IMR-90 (cell line): ENCODE results near the gene CATSPER3. TPM values are rescaled to one million over a fixed set of nuclear protein-coding genes. Genes with fewer than 3 reads are reported as not detected.

Experiments used
- ATAC-seq: fragments of 200-7000 bp; cut with Tn5 transposase; 2 replicates; pipeline ENCODE4 v1.9.1; 2020; ENCODE audit warnings: low read depth, mild to moderate bottlenecking, moderate library complexity
- BruUV-seq: library from RNA; stranded (reverse); fragments of 400-500 nt; replicated peaks from 2 replicates; lab custom pipeline; 2021; lab: Mats Ljungman, UMichigan
- CTCF ChIA-PET: fragments of 300-600 bp; formaldehyde crosslinking; extraction: SDS; loops from one replicate; lab custom pipeline; 2021; ENCODE audit warnings: antibody characterized with exemption; lab: Yijun Ruan, JAX
- POLR2A ChIA-PET: fragments of 300-600 bp; sonication (Branson Sonifier 250); formaldehyde crosslinking; loops from one replicate; lab custom pipeline; 2022; ENCODE audit warnings: antibody characterized with exemption; ENCODE audit not compliant: unreplicated experiment; lab: Charles Lee
- DNase-seq: peaks from one replicate; pipeline ENCODE4 v3.0.0; 2013
- H2AFZ ChIP-seq: replicated peaks from 2 replicates; pipeline ENCODE3; 2013; ENCODE audit warnings: low read length, mild to moderate bottlenecking; ENCODE audit not compliant: poor library complexity
- H2AK5ac ChIP-seq: 2 replicates; pipeline ENCODE4 v1.6.1; 2013; ENCODE audit warnings: low read depth, low read length, inconsistent platforms
- H2AK9ac ChIP-seq: replicated peaks from 2 replicates; pipeline ENCODE3; 2013; ENCODE audit warnings: mild to moderate bottlenecking, low read depth, low read length, moderate library complexity; ENCODE audit not compliant: poor library complexity
- H2BK120ac ChIP-seq: 2 replicates; pipeline ENCODE4 v1.6.1; 2013; ENCODE audit warnings: low read depth, low read length, inconsistent platforms
- H2BK15ac ChIP-seq: 3 replicates; pipeline ENCODE4 v1.6.1; 2013; ENCODE audit warnings: low read depth, low read length, inconsistent platforms
- H2BK20ac ChIP-seq: 2 replicates; pipeline ENCODE4 v1.6.1; 2013; ENCODE audit warnings: low read depth, mild to moderate bottlenecking, inconsistent platforms, low read length, moderate library complexity
- H2BK5ac ChIP-seq: 2 replicates; pipeline ENCODE4 v1.6.1; 2013; ENCODE audit warnings: mild to moderate bottlenecking, low read depth, low read length, inconsistent platforms; ENCODE audit not compliant: poor library complexity, severe bottlenecking
- H3K14ac ChIP-seq: replicated peaks from 2 replicates; pipeline ENCODE4 v1.6.1; 2013; ENCODE audit warnings: low read depth, low read length, inconsistent platforms
- H3K18ac ChIP-seq: 2 replicates; pipeline ENCODE4 v1.6.1; 2013; ENCODE audit warnings: low read depth, low read length, control low read depth
- H3K23ac ChIP-seq: 2 replicates; pipeline ENCODE4 v1.6.1; 2013; ENCODE audit warnings: low read depth, low read length, inconsistent platforms
- H3K27ac ChIP-seq: 2 replicates; pipeline ENCODE4 v1.5.1; 2013; ENCODE audit warnings: mild to moderate bottlenecking, control low read depth, low read length; ENCODE audit not compliant: insufficient read depth
- H3K27me3 ChIP-seq: 2 replicates; pipeline ENCODE4 v1.6.1; 2013; ENCODE audit warnings: low read length; ENCODE audit not compliant: control insufficient read depth, insufficient read depth
- H3K36me3 ChIP-seq: 2 replicates; pipeline ENCODE4 v1.6.1; 2013; ENCODE audit warnings: low read length, mixed read lengths; ENCODE audit not compliant: control insufficient read depth, insufficient read depth
- H3K4ac ChIP-seq: 2 replicates; pipeline ENCODE4 v1.6.1; 2013; ENCODE audit warnings: low read depth, low read length, inconsistent platforms
- H3K4me1 ChIP-seq: 2 replicates; pipeline ENCODE4 v1.6.1; 2013; ENCODE audit warnings: low read length, mixed read lengths; ENCODE audit not compliant: control insufficient read depth, insufficient read depth
- H3K4me2 ChIP-seq: 2 replicates; pipeline ENCODE4 v1.6.1; 2013; ENCODE audit warnings: low read depth, mild to moderate bottlenecking, control low read depth, low read length, moderate library complexity
- H3K4me3 ChIP-seq: 2 replicates; pipeline ENCODE4 v1.5.1; 2013; ENCODE audit warnings: low read depth, mild to moderate bottlenecking, control low read depth, low read length, moderate library complexity; ENCODE audit not compliant: insufficient read depth
- H3K56ac ChIP-seq: 2 replicates; pipeline ENCODE4 v1.6.1; 2013; ENCODE audit warnings: low read length, inconsistent platforms; ENCODE audit not compliant: insufficient read depth; ENCODE audit errors: extremely low read depth
- H3K79me1 ChIP-seq, 2 experiments: 2 replicates each; pipeline ENCODE4 v1.6.1; 2013; ENCODE audit warnings: low read length in 2 of 2, inconsistent platforms in 1 of 2, low read depth in 1 of 2
- H3K9ac ChIP-seq: 2 replicates; pipeline ENCODE4 v1.6.1; 2013; ENCODE audit warnings: low read depth, low read length, control low read depth
- H3K9me1 ChIP-seq: 2 replicates; pipeline ENCODE4 v1.6.1; 2013; ENCODE audit warnings: low read length, inconsistent platforms; ENCODE audit not compliant: insufficient read depth
- H3K9me3 ChIP-seq: 2 replicates; pipeline ENCODE4 v1.6.1; 2013; ENCODE audit warnings: low read length; ENCODE audit not compliant: control insufficient read depth, insufficient read depth
- H4K20me1 ChIP-seq: 2 replicates; pipeline ENCODE4 v1.6.1; 2013; ENCODE audit warnings: low read length, inconsistent platforms; ENCODE audit not compliant: insufficient read depth
- H4K5ac ChIP-seq: 2 replicates; pipeline ENCODE4 v1.6.1; 2013; ENCODE audit warnings: mild to moderate bottlenecking, low read depth, low read length, control low read depth
- H4K8ac ChIP-seq, 2 experiments: 2 replicates each; pipeline ENCODE4 v1.6.1; 2013; ENCODE audit warnings: low read depth in 2 of 2, low read length in 2 of 2, control low read depth in 1 of 2, inconsistent platforms in 1 of 2
- H4K91ac ChIP-seq: 2 replicates; pipeline ENCODE4 v1.6.1; 2013; ENCODE audit warnings: low read depth, low read length, inconsistent platforms; ENCODE audit not compliant: insufficient read depth
- BHLHE40 ChIP-seq: fragments of 150-350 bp; IDR thresholded peaks from 2 replicates; pipeline ENCODE4 v1.6.1; 2016; ENCODE audit warnings: mild to moderate bottlenecking, low read depth, low read length
- CEBPB ChIP-seq: IDR thresholded peaks from 2 replicates; pipeline ENCODE4 v1.6.1; 2012; ENCODE audit warnings: low read depth, low read length, improper control_type of control experiment
- CHD1 ChIP-seq: IDR thresholded peaks from 2 replicates; pipeline ENCODE4 v1.6.1; 2012; ENCODE audit warnings: low read depth, low read length, improper control_type of control experiment
- ELK1 ChIP-seq: fragments of 150-350 bp; IDR thresholded peaks from 2 replicates; pipeline ENCODE4 v1.6.1; 2016; ENCODE audit warnings: low read depth, mild to moderate bottlenecking, low read length, moderate library complexity, borderline replicate concordance
- FOS ChIP-seq: fragments of 150-350 bp; IDR thresholded peaks from 2 replicates; pipeline ENCODE4 v1.6.1; 2016; ENCODE audit warnings: low read depth, low read length
- MAFK ChIP-seq: IDR thresholded peaks from 2 replicates; pipeline ENCODE4 v1.6.1; 2012; ENCODE audit warnings: low read depth, low read length, improper control_type of control experiment
- WGBS, 2 experiments: methylation state at CpG; one replicate each; pipeline versions ENCODE4 v1.1.5 to v1.1.7; 2013; ENCODE audit warnings: missing lambda C conversion rate in 2 of 2; ENCODE audit not compliant: insufficient read length in 1 of 2; ENCODE audit errors: extremely low coverage in 2 of 2; 5-methylcytosine and 5-hydroxymethylcytosine counted together
- dilution Hi-C: fragments of 300-500 bp; cut with HindIII; formaldehyde crosslinking; loops from one replicate; pipeline ENCODE4 v1.14.3; 2018; ENCODE audit warnings: low sequenced_read_pairs; ENCODE audit not compliant: unreplicated experiment
- in situ Hi-C: fragments of 300-500 bp; cut with MboI; formaldehyde crosslinking; loops from 3 replicates; pipeline ENCODE4 v1.14.3; 2019; ENCODE audit warnings: low sequenced_read_pairs, inconsistent platforms, mixed read lengths
- intact Hi-C: fragments of 100-400 bp; cut with micrococcal nuclease; formaldehyde crosslinking; loops from 2 replicates; pipeline ENCODE4 v1.10.0; 2022
- polyA plus RNA-seq, 3 experiments: library from polyadenylated mRNA; depleted of rRNA; stranded (reverse); fragments of >200 nt; gene quantifications; 2 replicates each; pipeline ENCODE4 v1.2.3, GENCODE V29; 2012; ENCODE audit warnings: low replicate concordance in 1 of 3
- total RNA-seq: library from RNA; depleted of rRNA; stranded (reverse); fragments of >200 nt; gene quantifications from 2 replicates; pipeline ENCODE4 v1.2.3, GENCODE V29; 2012

Gene CATSPER3
- total and polyA plus RNA-seq, 2 of the 4 experiments (the other 2 are of a cell fraction), result under 0.01 to 0.12 TPM

GRCh38 chr5:135037519-135038204, 70.0 kb downstream of the CATSPER3 start:
- H3K4me1 ChIP-seq, result peaks cover 9% of the 10 kb centered on the region; the same call in 1 of the 2 replicates
- H3K23ac ChIP-seq, result no peak overlapping the region
- no peak overlapping the region for H4K91ac ChIP-seq
- peaks cover 53% of the 10 kb centered on the region for H3K27me3 ChIP-seq
- ChIA-PET POLR2A (no interaction called here), CTCF (no interaction called here)
- intact Hi-C loops, result no loop called here
- no peak overlapping the region for H3K27ac ChIP-seq
- peaks cover 2% of the 10 kb centered on the region; the same call in 1 of the 2 replicates for H3K36me3 ChIP-seq
- no peak overlapping the region for H2BK5ac ChIP-seq
- no peak for DNase-seq
- dilution Hi-C loops, result no loop called here
- WGBS, 2 experiments, result no CpG with 5 or more reads among the region's 11 CpGs
- no peak overlapping the region for H2AK5ac ChIP-seq
- H3K4me2 ChIP-seq, result no peak overlapping the region
- H2AFZ ChIP-seq, result no peak overlapping the region
- no peak overlapping the region for H3K18ac ChIP-seq
- H3K4me3 ChIP-seq, result no peak overlapping the region
- ATAC-seq, result no peak
- H3K14ac ChIP-seq, result no peak overlapping the region
- H4K20me1 ChIP-seq, result peaks cover 3% of the 10 kb centered on the region; the same call in 1 of the 2 replicates
- H3K9me1 ChIP-seq, result 0 out of 2 replicates have a peak, but pooled peaks cover 6% of the 10 kb centered on the region
- no peak overlapping the region for H3K4ac ChIP-seq
- H4K5ac ChIP-seq, result no peak overlapping the region
- no TSS peak for BruUV-seq
- peaks cover 11% of the 10 kb centered on the region; the same call in 1 of the 2 replicates for H3K9me3 ChIP-seq
- in situ Hi-C loops, result no loop called here
- H3K79me1 ChIP-seq, result peaks cover 0 to 9% of the 10 kb centered on the region in 2 experiments; a peak in 1 of 4 replicates
- no peak overlapping the region for H4K8ac ChIP-seq
- H3K9ac ChIP-seq, result no peak overlapping the region
- H2AK9ac ChIP-seq, result no peak overlapping the region
- H3K56ac ChIP-seq, result no peak overlapping the region
- TF ChIP-seq FOS (no peak), BHLHE40 (no peak), ELK1 (no peak), MAFK (no peak), CHD1 (no peak), CEBPB (no peak)
- H2BK120ac ChIP-seq, result no peak overlapping the region
- no peak overlapping the region for H2BK15ac ChIP-seq
- H2BK20ac ChIP-seq, result no peak overlapping the region
